GM12864 (cell line): ENCODE measurements around the gene CPT2.

Experiments
- DNase-seq: peaks from one replicate; pipeline ENCODE4 v3.0.0-alpha.2; 2011; ENCODE audit warnings: low read depth
- H3K4me3 ChIP-seq: 2 replicates; pipeline ENCODE4 v1.5.1; 2011; ENCODE audit warnings: mild to moderate bottlenecking, low read depth, low read length, control low read depth
- TF ChIP-seq, protein P1 (sequence below): IDR thresholded peaks from 2 replicates; pipeline ENCODE4 v1.5.1; 2011; ENCODE audit warnings: low read depth, mild to moderate bottlenecking, moderate library complexity, low read length, control low read depth, inconsistent platforms; ENCODE audit errors: missing control alignments

The CPT2 gene

DNA sequence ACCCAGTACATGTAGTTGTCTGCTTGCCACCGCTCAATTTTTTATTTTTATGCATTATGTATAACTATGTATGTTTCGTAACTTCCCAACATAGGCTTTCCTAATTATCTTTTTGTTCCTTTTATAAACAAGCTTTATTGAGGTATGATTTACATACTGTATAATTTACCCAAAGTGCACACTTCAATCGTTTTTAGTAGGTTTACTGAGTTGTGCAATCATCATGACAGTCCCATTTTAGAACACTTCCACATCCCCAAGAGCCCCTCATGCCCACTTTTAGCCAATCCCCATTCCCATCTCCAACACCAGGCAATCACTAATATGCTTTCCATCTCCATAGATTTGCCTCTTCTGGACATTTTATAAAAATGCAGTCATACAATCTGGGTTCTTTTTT lies 39.8 kb upstream of the CPT2 start:
- DNase-seq, result no peak
- TF ChIP-seq, protein P1, sequence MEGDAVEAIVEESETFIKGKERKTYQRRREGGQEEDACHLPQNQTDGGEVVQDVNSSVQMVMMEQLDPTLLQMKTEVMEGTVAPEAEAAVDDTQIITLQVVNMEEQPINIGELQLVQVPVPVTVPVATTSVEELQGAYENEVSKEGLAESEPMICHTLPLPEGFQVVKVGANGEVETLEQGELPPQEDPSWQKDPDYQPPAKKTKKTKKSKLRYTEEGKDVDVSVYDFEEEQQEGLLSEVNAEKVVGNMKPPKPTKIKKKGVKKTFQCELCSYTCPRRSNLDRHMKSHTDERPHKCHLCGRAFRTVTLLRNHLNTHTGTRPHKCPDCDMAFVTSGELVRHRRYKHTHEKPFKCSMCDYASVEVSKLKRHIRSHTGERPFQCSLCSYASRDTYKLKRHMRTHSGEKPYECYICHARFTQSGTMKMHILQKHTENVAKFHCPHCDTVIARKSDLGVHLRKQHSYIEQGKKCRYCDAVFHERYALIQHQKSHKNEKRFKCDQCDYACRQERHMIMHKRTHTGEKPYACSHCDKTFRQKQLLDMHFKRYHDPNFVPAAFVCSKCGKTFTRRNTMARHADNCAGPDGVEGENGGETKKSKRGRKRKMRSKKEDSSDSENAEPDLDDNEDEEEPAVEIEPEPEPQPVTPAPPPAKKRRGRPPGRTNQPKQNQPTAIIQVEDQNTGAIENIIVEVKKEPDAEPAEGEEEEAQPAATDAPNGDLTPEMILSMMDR, result no peak
- no peak overlapping the region for H3K4me3 ChIP-seq

GRCh38 chr1:53158900-53159299 lies 37.7 kb upstream of the CPT2 start:
- TF ChIP-seq, protein P1, result no peak

DNA sequence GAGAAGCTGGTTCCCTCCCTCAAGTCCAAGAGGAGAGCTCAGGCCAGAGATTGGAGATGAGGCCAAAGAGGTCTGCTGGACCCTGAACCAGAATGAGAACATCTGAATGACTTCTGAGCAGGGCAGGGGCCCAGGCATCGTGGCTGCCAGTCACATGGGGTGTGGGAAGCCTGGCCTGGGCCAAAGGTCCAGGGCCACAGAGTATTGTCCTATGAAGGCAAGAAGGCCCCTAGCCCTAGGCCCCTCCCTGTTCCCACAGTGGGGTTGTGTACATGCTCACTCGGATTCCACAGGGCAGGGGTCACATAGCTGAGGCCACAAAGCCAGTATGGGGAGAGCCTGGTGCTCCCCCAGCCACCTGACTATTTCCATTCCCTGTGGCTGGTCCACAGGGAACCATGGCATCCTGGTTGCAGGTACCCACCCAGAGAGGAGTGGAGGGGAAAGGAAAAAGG lies 35.7 kb upstream of the CPT2 start:
- no peak for DNase-seq
- TF ChIP-seq, protein P1, result no peak
- no peak overlapping the region for H3K4me3 ChIP-seq

More at GRCh38 chr1:53158900-53159299, 37.7 kb upstream of the CPT2 start:
- DNase-seq, result no peak
- no peak overlapping the region for H3K4me3 ChIP-seq

DNA sequence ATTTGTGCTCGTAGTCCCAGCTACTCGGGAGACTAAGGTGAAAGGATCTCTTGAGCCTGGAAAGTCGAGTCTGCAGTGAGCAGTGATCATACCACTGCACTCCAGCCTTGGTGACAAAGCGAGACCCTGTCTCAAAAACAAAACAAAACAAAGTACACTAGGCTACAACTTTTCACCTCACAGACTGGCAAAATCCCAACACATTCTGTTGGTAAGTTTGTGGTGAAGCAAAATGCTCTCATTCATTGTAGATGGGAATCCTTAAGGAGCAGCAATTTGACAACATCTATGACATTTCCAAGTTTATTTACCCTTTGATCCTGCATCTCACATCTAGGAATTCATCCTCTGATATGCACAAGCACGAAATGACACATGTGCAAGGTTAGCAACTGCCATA lies 34.0 kb upstream of the CPT2 start:
- DNase-seq, result no peak
- TF ChIP-seq, protein P1, result no peak
- H3K4me3 ChIP-seq, result no peak overlapping the region

- TF ChIP-seq, protein P1, result no peak
- no peak for DNase-seq
Measured at GRCh38 chr1:53163291-53163768, 33.3 kb upstream of the CPT2 start.

GRCh38 chr1:53165408-53165961 lies 31.1 kb upstream of the CPT2 start:
- H3K4me3 ChIP-seq, result no peak overlapping the region
- TF ChIP-seq, protein P1, result no peak
- DNase-seq, result no peak

More at GRCh38 chr1:53163291-53163768, 33.3 kb upstream of the CPT2 start:
- H3K4me3 ChIP-seq, result no peak overlapping the region

- TF ChIP-seq, protein P1, result no peak
- DNase-seq, result no peak
- H3K4me3 ChIP-seq, result no peak overlapping the region
Measured at GRCh38 chr1:53166366-53166765, 30.3 kb upstream of the CPT2 start.
